ENCODE measurements around the gene ADM2. TPM values are rescaled to one million over a fixed set of nuclear protein-coding genes. Genes with fewer than 3 reads are reported as not detected.

The ADM2 gene
- total and polyA plus RNA-seq, 2 of the 13 experiments (the other 11 are each of a cell fraction or from before 2014, with no cell fraction given) = 1.2 to 3.0 TPM

DNA sequence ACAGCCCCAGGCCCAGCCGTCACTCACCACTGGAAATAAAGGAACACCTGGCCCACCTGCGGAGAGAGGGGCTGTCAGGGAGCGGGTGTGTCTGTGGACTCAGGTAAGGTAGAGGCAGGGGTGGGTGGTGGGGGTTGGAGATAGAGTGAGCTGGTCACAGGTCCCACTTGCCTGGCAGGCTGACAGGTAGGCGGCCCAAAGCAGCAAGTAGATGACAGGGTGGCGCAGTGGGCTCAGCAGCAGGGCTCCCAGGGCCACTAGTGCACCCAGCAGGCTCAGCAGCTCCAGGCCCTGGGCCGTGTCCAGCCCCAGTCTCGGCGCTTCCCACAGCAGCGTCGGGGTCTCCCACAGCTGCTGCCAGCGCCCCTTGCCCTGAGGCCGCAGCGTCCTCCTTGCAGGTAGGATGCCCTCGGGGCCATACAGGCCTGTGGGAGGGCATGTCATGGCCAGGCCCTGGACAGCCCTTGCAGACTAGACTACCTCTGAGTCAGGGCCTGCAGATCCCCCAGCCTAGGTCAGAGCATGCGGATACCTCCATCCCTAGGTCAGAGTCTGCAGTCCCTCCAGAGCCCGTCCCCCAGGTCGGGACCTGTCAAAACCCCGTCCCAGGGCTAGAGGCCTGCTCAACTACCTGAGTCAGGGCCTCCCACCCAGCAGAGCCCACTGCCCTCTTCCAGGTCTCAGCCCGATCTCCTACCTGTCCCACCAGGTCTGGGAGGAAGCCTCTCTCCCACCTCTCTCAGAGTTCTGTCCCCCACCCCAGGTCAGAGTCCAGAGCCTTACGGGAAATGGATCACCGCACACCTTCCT lies 25.5 kb downstream of the ADM2 start (continued):
- TF ChIP-seq, protein P1, sequence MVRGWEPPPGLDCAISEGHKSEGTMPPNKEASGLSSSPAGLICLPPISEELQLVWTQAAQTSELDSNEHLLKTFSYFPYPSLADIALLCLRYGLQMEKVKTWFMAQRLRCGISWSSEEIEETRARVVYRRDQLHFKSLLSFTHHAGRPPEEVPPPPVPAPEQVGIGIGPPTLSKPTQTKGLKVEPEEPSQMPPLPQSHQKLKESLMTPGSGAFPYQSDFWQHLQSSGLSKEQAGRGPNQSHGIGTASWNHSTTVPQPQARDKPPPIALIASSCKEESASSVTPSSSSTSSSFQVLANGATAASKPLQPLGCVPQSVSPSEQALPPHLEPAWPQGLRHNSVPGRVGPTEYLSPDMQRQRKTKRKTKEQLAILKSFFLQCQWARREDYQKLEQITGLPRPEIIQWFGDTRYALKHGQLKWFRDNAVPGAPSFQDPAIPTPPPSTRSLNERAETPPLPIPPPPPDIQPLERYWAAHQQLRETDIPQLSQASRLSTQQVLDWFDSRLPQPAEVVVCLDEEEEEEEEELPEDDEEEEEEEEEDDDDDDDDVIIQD (CRISPR knock-in tag; IDR thresholded peaks at IDR 0.05; ENCODE audit: low read depth) = no peak
- TF ChIP-seq SIX1 (CRISPR knock-in tag; IDR thresholded peaks at IDR 0.05; ENCODE audit: borderline replicate concordance) = no peak
- TF ChIP-seq THAP9 (CRISPR knock-in tag; IDR thresholded peaks at IDR 0.05; ENCODE audit: borderline replicate concordance) = peak; percentile 67; the same call in 1 of the 2 replicates
- no peak for TF ChIP-seq NBN (conservative IDR thresholded peaks at IDR 0.05)
- TF ChIP-seq DMAP1 (CRISPR knock-in tag; IDR thresholded peaks at IDR 0.05) = peak; percentile 35; the same call in 1 of the 2 replicates
- no peak for TF ChIP-seq ZFP41 (CRISPR knock-in tag; IDR thresholded peaks at IDR 0.05; ENCODE audit: borderline replicate concordance)
- TF ChIP-seq, protein P2, sequence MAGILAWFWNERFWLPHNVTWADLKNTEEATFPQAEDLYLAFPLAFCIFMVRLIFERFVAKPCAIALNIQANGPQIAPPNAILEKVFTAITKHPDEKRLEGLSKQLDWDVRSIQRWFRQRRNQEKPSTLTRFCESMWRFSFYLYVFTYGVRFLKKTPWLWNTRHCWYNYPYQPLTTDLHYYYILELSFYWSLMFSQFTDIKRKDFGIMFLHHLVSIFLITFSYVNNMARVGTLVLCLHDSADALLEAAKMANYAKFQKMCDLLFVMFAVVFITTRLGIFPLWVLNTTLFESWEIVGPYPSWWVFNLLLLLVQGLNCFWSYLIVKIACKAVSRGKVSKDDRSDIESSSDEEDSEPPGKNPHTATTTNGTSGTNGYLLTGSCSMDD (CRISPR knock-in tag; IDR thresholded peaks at IDR 0.05) = no peak
- TF ChIP-seq, protein P3, sequence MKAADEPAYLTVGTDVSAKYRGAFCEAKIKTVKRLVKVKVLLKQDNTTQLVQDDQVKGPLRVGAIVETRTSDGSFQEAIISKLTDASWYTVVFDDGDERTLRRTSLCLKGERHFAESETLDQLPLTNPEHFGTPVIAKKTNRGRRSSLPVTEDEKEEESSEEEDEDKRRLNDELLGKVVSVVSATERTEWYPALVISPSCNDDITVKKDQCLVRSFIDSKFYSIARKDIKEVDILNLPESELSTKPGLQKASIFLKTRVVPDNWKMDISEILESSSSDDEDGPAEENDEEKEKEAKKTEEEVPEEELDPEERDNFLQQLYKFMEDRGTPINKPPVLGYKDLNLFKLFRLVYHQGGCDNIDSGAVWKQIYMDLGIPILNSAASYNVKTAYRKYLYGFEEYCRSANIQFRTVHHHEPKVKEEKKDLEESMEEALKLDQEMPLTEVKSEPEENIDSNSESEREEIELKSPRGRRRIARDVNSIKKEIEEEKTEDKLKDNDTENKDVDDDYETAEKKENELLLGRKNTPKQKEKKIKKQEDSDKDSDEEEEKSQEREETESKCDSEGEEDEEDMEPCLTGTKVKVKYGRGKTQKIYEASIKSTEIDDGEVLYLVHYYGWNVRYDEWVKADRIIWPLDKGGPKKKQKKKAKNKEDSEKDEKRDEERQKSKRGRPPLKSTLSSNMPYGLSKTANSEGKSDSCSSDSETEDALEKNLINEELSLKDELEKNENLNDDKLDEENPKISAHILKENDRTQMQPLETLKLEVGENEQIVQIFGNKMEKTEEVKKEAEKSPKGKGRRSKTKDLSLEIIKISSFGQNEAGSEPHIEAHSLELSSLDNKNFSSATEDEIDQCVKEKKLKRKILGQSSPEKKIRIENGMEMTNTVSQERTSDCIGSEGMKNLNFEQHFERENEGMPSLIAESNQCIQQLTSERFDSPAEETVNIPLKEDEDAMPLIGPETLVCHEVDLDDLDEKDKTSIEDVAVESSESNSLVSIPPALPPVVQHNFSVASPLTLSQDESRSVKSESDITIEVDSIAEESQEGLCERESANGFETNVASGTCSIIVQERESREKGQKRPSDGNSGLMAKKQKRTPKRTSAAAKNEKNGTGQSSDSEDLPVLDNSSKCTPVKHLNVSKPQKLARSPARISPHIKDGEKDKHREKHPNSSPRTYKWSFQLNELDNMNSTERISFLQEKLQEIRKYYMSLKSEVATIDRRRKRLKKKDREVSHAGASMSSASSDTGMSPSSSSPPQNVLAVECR (CRISPR knock-in tag; IDR thresholded peaks at IDR 0.05; ENCODE audit: borderline replicate concordance) = peak; percentile 55
- TF ChIP-seq KLF12 (CRISPR knock-in tag; IDR thresholded peaks at IDR 0.05; ENCODE audit: borderline replicate concordance) = no peak
- TF ChIP-seq ZNF138 (CRISPR knock-in tag; IDR thresholded peaks at IDR 0.05; ENCODE audit: low read depth) = no peak
- no peak for TF ChIP-seq ZNF709 (CRISPR knock-in tag; IDR thresholded peaks at IDR 0.05)
- TF ChIP-seq, protein P4, sequence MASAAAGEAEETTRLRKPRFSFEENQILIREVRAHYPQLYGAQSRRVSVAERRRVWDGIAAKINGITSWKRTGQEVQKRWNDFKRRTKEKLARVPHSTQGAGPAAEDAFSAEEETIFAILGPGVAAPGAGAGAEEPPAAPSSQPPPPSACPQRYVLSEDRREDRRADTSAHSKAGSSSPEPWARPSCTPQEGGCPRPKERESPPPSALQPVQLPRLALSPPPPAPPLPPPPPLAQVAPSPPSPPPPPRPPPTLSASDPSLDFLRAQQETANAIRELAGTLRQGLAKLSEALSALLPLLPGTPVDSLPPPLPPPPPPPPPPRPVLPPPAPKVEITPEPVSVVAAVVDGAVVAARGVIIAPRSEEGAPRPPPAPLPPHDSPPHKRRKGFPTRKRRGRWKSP (CRISPR knock-in tag; IDR thresholded peaks at IDR 0.05) = no peak
- no peak for TF ChIP-seq HOXA9 (CRISPR knock-in tag; IDR thresholded peaks at IDR 0.05; ENCODE audit: borderline replicate concordance)
- TF ChIP-seq GATA4 (IDR thresholded peaks at IDR 0.05; ENCODE audit: borderline replicate concordance, low read depth) = no peak
- TF ChIP-seq BRF2 (CRISPR knock-in tag; IDR thresholded peaks at IDR 0.05) = no peak
- TF ChIP-seq BRCA1 (CRISPR knock-in tag; IDR thresholded peaks at IDR 0.05) = no peak
- TF ChIP-seq ZNF230 (CRISPR knock-in tag; IDR thresholded peaks at IDR 0.05) = no peak

All from HepG2 (cell line).